A549 (cell line): Measurements from ENCODE around the gene CELF2. TPM values are rescaled to one million over a fixed set of nuclear protein-coding genes. Genes with fewer than 3 reads are reported as not detected.

Experiments
- ATAC-seq, 2 experiments: fragments of 200-7000 bp in 1 of 2; fragments of >200 bp in 1 of 2; cut with Nextera tagmentation in 1 of 2; cut with Tn5 transposase in 1 of 2; 3 replicates each; pipeline versions ENCODE4 v1.8.0 to v1.9.1; 2018 to 2020; ENCODE audit warnings: mild to moderate bottlenecking in 1 of 2, moderate library complexity in 1 of 2
- CTCF ChIA-PET: fragments of 300-600 bp; sonication (Branson Sonifier 250); formaldehyde crosslinking; extraction: SDS; loops from one replicate; lab custom pipeline; 2021; ENCODE audit warnings: antibody characterized with exemption, inconsistent platforms; lab: Yijun Ruan, JAX
- POLR2A ChIA-PET: fragments of 350-600 bp; formaldehyde crosslinking; extraction: SDS; loops from one replicate; lab custom pipeline; 2021; ENCODE audit warnings: antibody characterized with exemption, inconsistent platforms; lab: Yijun Ruan, JAX
- DNase-seq, 2 experiments: peaks; one replicate each; pipeline versions ENCODE4 v3.0.0 to v3.0.0-alpha.2; 2011 to 2016; ENCODE audit warnings: low read depth in 1 of 2, low spot score in 1 of 2
- FAIRE-seq: peaks from 2 replicates; lab custom pipeline; 2011; peaks lifted over from hg19 to GRCh38; lab: Jason Lieb, UNC
- H3K27ac ChIP-seq, 2 experiments: fragments of >200 bp; sonication (Bioruptor Twin); formaldehyde crosslinking; 3 replicates each; pipeline ENCODE4 v1.5.1; 2016 to 2017
- H3K4me1 ChIP-seq: fragments of >200 bp; sonication (Bioruptor Twin); formaldehyde crosslinking; 3 replicates; pipeline ENCODE4 v1.6.1; 2016
- H3K4me2 ChIP-seq: fragments of >200 bp; sonication (Bioruptor Twin); formaldehyde crosslinking; 3 replicates; pipeline ENCODE4 v1.6.1; 2016
- H3K4me3 ChIP-seq: fragments of >200 bp; sonication (Bioruptor Twin); formaldehyde crosslinking; 3 replicates; pipeline ENCODE4 v1.5.1; 2016
- H3K9me3 ChIP-seq: fragments of >200 bp; sonication (Bioruptor Twin); formaldehyde crosslinking; 3 replicates; pipeline ENCODE4 v1.6.1; 2016
- ATOH8 ChIP-seq: fragments of 250-450 bp; sonication (Bioruptor Pico); IDR thresholded peaks from 2 replicates; pipeline ENCODE4 v1.5.0; 2020; ENCODE audit warnings: low read depth, mild to moderate bottlenecking, moderate library complexity
- CBX2 ChIP-seq: fragments of 200-600 bp; sonication (generic); IDR thresholded peaks from 2 replicates; pipeline ENCODE4 v1.6.1; 2016; ENCODE audit warnings: low read depth, mild to moderate bottlenecking, borderline replicate concordance
- CHD2 ChIP-seq: fragments of 150-350 bp; IDR thresholded peaks from 2 replicates; pipeline ENCODE4 v1.6.1; 2014; ENCODE audit warnings: low read length; ENCODE audit not compliant: partially characterized antibody
- EHF ChIP-seq: fragments of 250-450 bp; sonication (Bioruptor Pico); IDR thresholded peaks from 2 replicates; pipeline ENCODE4 v1.5.0; 2020; ENCODE audit warnings: mild to moderate bottlenecking
- EHMT2 ChIP-seq: fragments of 200-600 bp; sonication (generic); IDR thresholded peaks from 2 replicates; pipeline ENCODE4 v1.6.1; 2016; ENCODE audit warnings: antibody characterized with exemption, low read depth, mild to moderate bottlenecking, moderate library complexity
- GATA3 ChIP-seq: IDR thresholded peaks from 2 replicates; pipeline ENCODE4 v1.6.1; 2012; ENCODE audit warnings: borderline replicate concordance
- HDAC2 ChIP-seq: fragments of 200-600 bp; sonication (generic); IDR thresholded peaks from 2 replicates; pipeline ENCODE4 v1.6.1; 2016
- HES2 ChIP-seq: fragments of >200 bp; sonication (Bioruptor Twin); formaldehyde crosslinking; IDR thresholded peaks from 2 replicates; pipeline ENCODE4 v1.6.1; 2016
- HOXB5 ChIP-seq: fragments of 250-450 bp; sonication (Bioruptor Pico); IDR thresholded peaks from 2 replicates; pipeline ENCODE4 v1.5.0; 2020; ENCODE audit warnings: mild to moderate bottlenecking, moderate library complexity
- JUNB ChIP-seq: fragments of >200 bp; sonication (Bioruptor Twin); formaldehyde crosslinking; IDR thresholded peaks from 2 replicates; pipeline ENCODE4 v1.6.1; 2016
- KDM5A ChIP-seq: fragments of 200-600 bp; sonication (generic); IDR thresholded peaks from 2 replicates; pipeline ENCODE4 v1.6.1; 2016; ENCODE audit warnings: antibody characterized with exemption, mild to moderate bottlenecking
- MYC ChIP-seq: IDR thresholded peaks from 2 replicates; pipeline ENCODE4 v1.6.1; 2012; ENCODE audit warnings: mild to moderate bottlenecking, inconsistent platforms, low read length, improper control_type of control experiment, borderline replicate concordance
- NPAS2 ChIP-seq: fragments of 250-450 bp; sonication (Bioruptor Pico); IDR thresholded peaks from 2 replicates; pipeline ENCODE4 v1.8.0; 2022; ENCODE audit warnings: mild to moderate bottlenecking, moderate library complexity, borderline replicate concordance
- PBX3 ChIP-seq: IDR thresholded peaks from 2 replicates; pipeline ENCODE4 v1.6.1; 2012
- PHF8 ChIP-seq: fragments of 200-600 bp; sonication (generic); IDR thresholded peaks from 2 replicates; pipeline ENCODE4 v1.6.1; 2016; ENCODE audit warnings: low read depth, mild to moderate bottlenecking, antibody characterized with exemption, moderate library complexity, borderline replicate concordance
- POLR2A ChIP-seq: IDR thresholded peaks from 2 replicates; pipeline ENCODE4 v1.6.1; 2012; ENCODE audit warnings: mild to moderate bottlenecking, low read length
- RARB ChIP-seq: fragments of 250-450 bp; sonication (Bioruptor Pico); IDR thresholded peaks from 2 replicates; pipeline ENCODE4 v1.8.0; 2021; ENCODE audit warnings: mild to moderate bottlenecking, moderate library complexity
- RCOR1 ChIP-seq: fragments of 150-350 bp; IDR thresholded peaks from 2 replicates; pipeline ENCODE4 v1.6.1; 2014; ENCODE audit warnings: antibody characterized with exemption, low read length, low read depth
- REST ChIP-seq: fragments of 200-600 bp; sonication (generic); IDR thresholded peaks from 2 replicates; pipeline ENCODE4 v1.6.1; 2016; ENCODE audit warnings: antibody characterized with exemption, mild to moderate bottlenecking, moderate library complexity
- RNF2 ChIP-seq: fragments of 200-600 bp; sonication (generic); IDR thresholded peaks from 2 replicates; pipeline ENCODE4 v1.6.1; 2016; ENCODE audit warnings: low read depth, mild to moderate bottlenecking, antibody characterized with exemption, moderate library complexity, borderline replicate concordance
- SMC3 ChIP-seq: fragments of >200 bp; sonication (Bioruptor Twin); formaldehyde crosslinking; IDR thresholded peaks from 3 replicates; pipeline ENCODE4 v1.6.1; 2018; ENCODE audit warnings: inconsistent platforms
- ZC3H11A ChIP-seq: fragments of 450-650 bp; IDR thresholded peaks from 2 replicates; pipeline ENCODE4 v1.6.1; 2014; ENCODE audit warnings: antibody characterized with exemption, mild to moderate bottlenecking
- ZNF302 ChIP-seq: fragments of 250-450 bp; sonication (Bioruptor Pico); IDR thresholded peaks from 2 replicates; pipeline ENCODE4 v1.9.0; 2021; ENCODE audit warnings: inconsistent platforms, mild to moderate bottlenecking, moderate library complexity
- WGBS: methylation state at CpG from one replicate; pipeline ENCODE4 v1.1.6; 2017; ENCODE audit errors: missing lambda C conversion rate; 5-methylcytosine and 5-hydroxymethylcytosine counted together
- polyA plus RNA-seq, 4 experiments: library from polyadenylated mRNA; depleted of rRNA in 3 of 4; stranded (reverse); fragments of >200 nt; fragmentation: RNase III in 1 of 4; extraction: RNeasy Plus Mini Kit Qiagen cat#74134 plus additional on column Dnase treatment in 1 of 4; gene quantifications; 2 replicates in 3 of 4; 3 replicates in 1 of 4; pipeline ENCODE4 v1.2.3, GENCODE V29; 2011 to 2017

Gene CELF2
- polyA plus RNA-seq, 2 of the 4 experiments (the other 2 are of a cell fraction), result 0.01 to 0.03 TPM

GRCh38 chr10:11159543-11160215 lies 142.0 kb downstream of the CELF2 start:
- CTCF ChIA-PET, result interaction anchor here (1.0 to 1.4 kb wide), 3 partner anchors 11 to 15 kb away, joined by 3 to 4 read pairs (median 3); no protein-coding TSS in a partner anchor
- no peak overlapping the region for H3K27ac ChIP-seq
- no peaks in the 10 kb centered on the region for H3K4me1 ChIP-seq
- POLR2A ChIA-PET, result no interaction called here
- no peak for ATAC-seq
- no peak for DNase-seq
- no peak for FAIRE-seq
- H3K4me3 ChIP-seq, result no peak overlapping the region
- 49% methylated on average over 8 of the region's 8 CpGs for WGBS
- no peak for TF ChIP-seq REST
- no peak overlapping the region for H3K4me2 ChIP-seq
- H3K9me3 ChIP-seq, result no peaks in the 10 kb centered on the region

GRCh38 chr10:11161096-11161495 lies 143.4 kb downstream of the CELF2 start:
- no peak for TF ChIP-seq CHD2
- TF ChIP-seq KDM5A, result no peak
- TF ChIP-seq POLR2A, result no peak
- no peak for TF ChIP-seq RCOR1
- no peak for TF ChIP-seq GATA3
- TF ChIP-seq SMC3, result no peak
- TF ChIP-seq RNF2, result no peak
- TF ChIP-seq EHMT2, result no peak
- no peak for TF ChIP-seq REST
- TF ChIP-seq JUNB, result no peak
- TF ChIP-seq HOXB5 (CRISPR knock-in tag), result no peak
- TF ChIP-seq, all 56 proteins: peak for 0

GRCh38 chr10:11161910-11162309 lies 144.2 kb downstream of the CELF2 start:
- DNase-seq (no peak), FAIRE-seq (no peak)
- 45% methylated on average over 10 of the region's 10 CpGs for WGBS
- TF ChIP-seq NPAS2 (CRISPR knock-in tag), result no peak
- TF ChIP-seq HOXB5 (CRISPR knock-in tag), result no peak
- no peak for TF ChIP-seq ZC3H11A
- no peak for TF ChIP-seq GATA3
- no peak for TF ChIP-seq ATOH8 (CRISPR knock-in tag)
- TF ChIP-seq MYC, result no peak
- no peak for TF ChIP-seq PHF8
- TF ChIP-seq POLR2A, result no peak
- TF ChIP-seq EHF (CRISPR knock-in tag), result no peak
- TF ChIP-seq HDAC2, result no peak
- no peak for TF ChIP-seq PBX3
- no peak for TF ChIP-seq KDM5A
- TF ChIP-seq ZNF302 (CRISPR knock-in tag), result no peak
- TF ChIP-seq RARB, result no peak
- TF ChIP-seq HES2, result no peak
- TF ChIP-seq CBX2, result no peak

More at GRCh38 chr10:11161096-11161495, 143.4 kb downstream of the CELF2 start:
- ChIA-PET CTCF (no interaction called here), POLR2A (no interaction called here)
- FAIRE-seq, result no peak
- WGBS, result 47% methylated on average over 8 of the region's 8 CpGs
- Histone ChIP-seq H3K4me2 (no peak overlapping the region), H3K9me3 (no peaks in the 10 kb centered on the region), H3K4me3 (no peak overlapping the region), H3K4me1 (no peaks in the 10 kb centered on the region), H3K27ac (no peak overlapping the region)
- DNase-seq, result no peak
- ATAC-seq, result no peak

More at GRCh38 chr10:11161910-11162309, 144.2 kb downstream of the CELF2 start:
- no peaks in the 10 kb centered on the region for H3K9me3 ChIP-seq
- ChIA-PET POLR2A (no interaction called here), CTCF (no interaction called here)
- H3K4me3 ChIP-seq, result no peak overlapping the region
- H3K4me1 ChIP-seq, result no peaks in the 10 kb centered on the region
- no peak for ATAC-seq
- no peak overlapping the region for H3K27ac ChIP-seq
- no peak overlapping the region for H3K4me2 ChIP-seq
